ENCODE results near the gene SUMO3.

GRCh38 chr21:44823179-44823660, 5.4 kb upstream of the SUMO3 start:
- TF ChIP-seq, protein P1, sequence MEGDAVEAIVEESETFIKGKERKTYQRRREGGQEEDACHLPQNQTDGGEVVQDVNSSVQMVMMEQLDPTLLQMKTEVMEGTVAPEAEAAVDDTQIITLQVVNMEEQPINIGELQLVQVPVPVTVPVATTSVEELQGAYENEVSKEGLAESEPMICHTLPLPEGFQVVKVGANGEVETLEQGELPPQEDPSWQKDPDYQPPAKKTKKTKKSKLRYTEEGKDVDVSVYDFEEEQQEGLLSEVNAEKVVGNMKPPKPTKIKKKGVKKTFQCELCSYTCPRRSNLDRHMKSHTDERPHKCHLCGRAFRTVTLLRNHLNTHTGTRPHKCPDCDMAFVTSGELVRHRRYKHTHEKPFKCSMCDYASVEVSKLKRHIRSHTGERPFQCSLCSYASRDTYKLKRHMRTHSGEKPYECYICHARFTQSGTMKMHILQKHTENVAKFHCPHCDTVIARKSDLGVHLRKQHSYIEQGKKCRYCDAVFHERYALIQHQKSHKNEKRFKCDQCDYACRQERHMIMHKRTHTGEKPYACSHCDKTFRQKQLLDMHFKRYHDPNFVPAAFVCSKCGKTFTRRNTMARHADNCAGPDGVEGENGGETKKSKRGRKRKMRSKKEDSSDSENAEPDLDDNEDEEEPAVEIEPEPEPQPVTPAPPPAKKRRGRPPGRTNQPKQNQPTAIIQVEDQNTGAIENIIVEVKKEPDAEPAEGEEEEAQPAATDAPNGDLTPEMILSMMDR (IDR thresholded peaks at IDR 0.05; ENCODE audit: control extremely low read depth in 1 of 3, insufficient read depth in 1 of 3, low read depth in 1 of 3, low read length in 3 of 3), result no peak
- no peak for TF ChIP-seq EZH2 (IDR thresholded peaks at IDR 0.05; ENCODE audit: low read depth, low read length, severe bottlenecking)
- TF ChIP-seq, protein P2, sequence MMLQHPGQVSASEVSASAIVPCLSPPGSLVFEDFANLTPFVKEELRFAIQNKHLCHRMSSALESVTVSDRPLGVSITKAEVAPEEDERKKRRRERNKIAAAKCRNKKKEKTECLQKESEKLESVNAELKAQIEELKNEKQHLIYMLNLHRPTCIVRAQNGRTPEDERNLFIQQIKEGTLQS (IDR thresholded peaks at IDR 0.05; ENCODE audit: insufficient read depth, low read depth, low read length), result no peak
- TF ChIP-seq MAFK (IDR thresholded peaks at IDR 0.05; ENCODE audit: low read depth, low read length), result no peak
